Thoracic aorta (tissue), 2 donors: ENCODE measurements around the gene PLEKHS1. TPM values are rescaled to one million over a fixed set of nuclear protein-coding genes. Genes with fewer than 3 reads are reported as not detected.

Experiments
- ATAC-seq: fragments of 150-250 bp; one replicate; pipeline ENCODE4 v1.8.0; 2017; ENCODE audit warnings: low read depth; ENCODE audit not compliant: insufficient number of reproducible peaks, low FRiP score
- DNase-seq: peaks from one replicate; pipeline ENCODE4 v3.0.0-alpha.2; 2020; ENCODE audit warnings: low spot score
- H3K27ac ChIP-seq, 2 donors: fragments of 200-600 bp; sonication (generic); 1 replicate in 1 of 2; 2 replicates in 1 of 2; pipeline ENCODE4 v1.5.1; 2016; ENCODE audit warnings: mild to moderate bottlenecking in 2 of 2, moderate library complexity in 2 of 2
- H3K27me3 ChIP-seq: fragments of 200-600 bp; sonication (generic); replicated peaks from 2 replicates; pipeline ENCODE4 v1.6.0; 2016; ENCODE audit warnings: mild to moderate bottlenecking; ENCODE audit not compliant: insufficient read depth
- H3K36me3 ChIP-seq: fragments of 200-600 bp; sonication (generic); one replicate; pipeline ENCODE4 v1.5.1; 2016
- H3K4me1 ChIP-seq, 2 donors: fragments of 200-600 bp; sonication (generic); 1 replicate in 1 of 2; 2 replicates in 1 of 2; pipeline versions ENCODE4 v1.5.1 to v1.6.0; 2016; ENCODE audit warnings: low read depth in 2 of 2, mild to moderate bottlenecking in 1 of 2; ENCODE audit not compliant: control insufficient read depth in 1 of 2
- H3K4me3 ChIP-seq: fragments of 200-600 bp; sonication (generic); 2 replicates; pipeline ENCODE4 v1.5.1; 2016; ENCODE audit warnings: mild to moderate bottlenecking
- H3K9me3 ChIP-seq: fragments of 200-600 bp; sonication (generic); 2 replicates; pipeline ENCODE4 v1.5.1; 2016
- total RNA-seq, 2 donors: library from RNA; depleted of rRNA; stranded (reverse); fragments of >200 nt; gene quantifications; one replicate each; pipeline versions ENCODE4 v1.1.0 to v1.2.3, GENCODE V29; 2016
- TF ChIP-seq, protein P1 (sequence below): fragments of 200-600 bp; sonication (generic); IDR thresholded peaks from one replicate; pipeline ENCODE4 v1.5.1; 2019; ENCODE audit warnings: antibody characterized with exemption

The PLEKHS1 gene
- total RNA-seq, 2 donors from 2014 or later, result 0.14 TPM; not detected in 1

DNA sequence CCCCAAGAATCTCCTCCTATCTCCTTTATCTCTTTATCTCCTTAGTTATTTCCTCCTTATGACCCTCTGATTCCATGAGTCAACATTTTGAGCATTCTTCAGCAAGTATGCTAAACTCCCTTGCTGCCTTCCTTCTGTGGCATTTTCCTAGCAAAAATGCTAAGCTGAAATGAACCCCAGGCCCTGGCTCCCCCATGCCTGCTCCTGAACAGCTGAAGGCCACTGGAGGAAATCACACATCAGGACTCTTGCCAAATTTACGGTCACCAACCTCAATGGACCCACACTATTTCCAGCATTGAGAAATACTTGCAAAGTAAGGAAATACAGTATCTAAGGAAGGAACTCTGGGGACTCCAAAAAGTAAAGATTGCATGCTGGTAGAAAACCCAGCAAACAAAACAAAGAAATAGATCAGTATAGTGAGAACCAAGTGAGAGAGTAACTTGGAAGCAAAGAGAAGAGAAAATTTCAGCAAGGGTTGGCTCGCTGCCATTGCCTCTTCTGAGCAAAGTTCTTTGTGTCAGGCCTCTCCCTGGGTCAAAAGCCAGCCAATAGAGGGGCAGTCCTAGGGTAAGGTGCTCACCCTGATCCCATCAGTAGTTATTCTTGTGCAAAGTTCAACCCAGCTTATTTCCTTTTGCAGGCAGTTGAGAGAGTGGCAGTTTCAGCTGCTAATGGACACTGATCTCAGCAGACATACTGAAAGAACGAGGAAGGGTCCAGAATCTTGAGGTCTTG is 5.1 kb upstream of the PLEKHS1 start:
- TF ChIP-seq, protein P1, sequence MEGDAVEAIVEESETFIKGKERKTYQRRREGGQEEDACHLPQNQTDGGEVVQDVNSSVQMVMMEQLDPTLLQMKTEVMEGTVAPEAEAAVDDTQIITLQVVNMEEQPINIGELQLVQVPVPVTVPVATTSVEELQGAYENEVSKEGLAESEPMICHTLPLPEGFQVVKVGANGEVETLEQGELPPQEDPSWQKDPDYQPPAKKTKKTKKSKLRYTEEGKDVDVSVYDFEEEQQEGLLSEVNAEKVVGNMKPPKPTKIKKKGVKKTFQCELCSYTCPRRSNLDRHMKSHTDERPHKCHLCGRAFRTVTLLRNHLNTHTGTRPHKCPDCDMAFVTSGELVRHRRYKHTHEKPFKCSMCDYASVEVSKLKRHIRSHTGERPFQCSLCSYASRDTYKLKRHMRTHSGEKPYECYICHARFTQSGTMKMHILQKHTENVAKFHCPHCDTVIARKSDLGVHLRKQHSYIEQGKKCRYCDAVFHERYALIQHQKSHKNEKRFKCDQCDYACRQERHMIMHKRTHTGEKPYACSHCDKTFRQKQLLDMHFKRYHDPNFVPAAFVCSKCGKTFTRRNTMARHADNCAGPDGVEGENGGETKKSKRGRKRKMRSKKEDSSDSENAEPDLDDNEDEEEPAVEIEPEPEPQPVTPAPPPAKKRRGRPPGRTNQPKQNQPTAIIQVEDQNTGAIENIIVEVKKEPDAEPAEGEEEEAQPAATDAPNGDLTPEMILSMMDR, result no peak
- Histone ChIP-seq H3K4me1 (no peaks in the 10 kb centered on the region), H3K36me3 (no peaks in the 10 kb centered on the region), H3K4me3 (no peak overlapping the region), H3K9me3 (no peaks in the 10 kb centered on the region), H3K27ac (no peak overlapping the region), H3K27me3 (no peaks in the 10 kb centered on the region)
- DNase-seq, result no peak
- ATAC-seq, result no peak

DNA sequence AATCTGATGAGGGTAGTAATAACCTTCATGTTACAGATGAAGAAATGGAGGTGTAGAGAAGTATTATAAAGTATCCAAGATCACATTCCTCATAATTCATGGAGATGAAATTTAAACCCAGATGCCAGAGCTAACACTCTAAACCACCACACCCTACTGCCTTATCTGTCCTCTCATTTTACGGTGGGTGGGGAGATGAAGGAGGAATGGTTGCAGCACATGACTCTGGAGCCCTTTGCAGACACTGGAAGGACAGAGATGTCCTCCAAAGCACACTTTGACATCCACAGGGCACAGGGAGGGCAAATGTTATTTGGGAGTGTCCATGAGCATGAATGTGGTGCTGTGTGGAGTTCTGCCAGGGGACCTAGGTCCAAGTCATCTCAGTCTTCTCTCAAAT is 1.1 kb downstream of the PLEKHS1 start:
- TF ChIP-seq, protein P1, result no peak
- no peaks in the 10 kb centered on the region for H3K36me3 ChIP-seq
- no peaks in the 10 kb centered on the region for H3K27me3 ChIP-seq
- no peak overlapping the region for H3K4me3 ChIP-seq
- no peak overlapping the region for H3K27ac ChIP-seq
- ATAC-seq (no peak), DNase-seq (no peak)
- no peaks in the 10 kb centered on the region for H3K4me1 ChIP-seq
- no peaks in the 10 kb centered on the region for H3K9me3 ChIP-seq

DNA sequence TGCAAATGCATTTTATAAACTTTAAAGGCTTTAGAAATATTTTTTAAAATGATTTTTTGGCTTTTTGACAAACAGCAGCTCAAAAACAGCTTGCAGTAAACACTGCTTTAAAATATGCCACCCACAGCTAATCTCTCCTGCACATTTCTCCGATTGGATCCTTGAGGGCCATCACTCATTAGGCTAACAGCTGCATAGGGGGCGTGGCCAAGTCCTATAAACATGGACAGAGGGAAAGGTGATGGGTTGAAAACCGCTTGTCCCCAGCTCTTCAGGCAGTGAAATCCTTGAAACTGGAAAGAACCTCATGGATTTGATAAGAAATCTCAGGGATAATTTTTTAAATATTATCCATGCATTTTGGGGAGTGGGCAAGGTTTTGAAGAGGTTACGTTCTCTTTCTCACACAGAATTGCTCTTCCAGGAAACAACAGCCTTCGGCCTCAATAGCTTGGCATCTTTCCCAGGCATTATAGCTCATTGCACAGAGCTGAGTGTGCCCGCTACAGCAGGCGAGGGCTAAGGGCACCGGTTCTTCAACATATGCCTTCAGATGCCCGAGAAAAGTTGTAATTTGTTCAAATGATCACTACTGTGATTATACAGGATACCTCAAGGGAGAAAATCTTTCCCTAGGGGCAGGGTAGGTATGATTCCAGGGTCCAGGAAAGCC is 1.7 kb downstream of the PLEKHS1 start:
- ATAC-seq (no peak), DNase-seq (no peak)
- TF ChIP-seq, protein P1, result no peak
- no peaks in the 10 kb centered on the region for H3K4me1 ChIP-seq
- no peak overlapping the region for H3K4me3 ChIP-seq
- H3K9me3 ChIP-seq, result no peaks in the 10 kb centered on the region
- no peaks in the 10 kb centered on the region for H3K27me3 ChIP-seq
- no peaks in the 10 kb centered on the region for H3K36me3 ChIP-seq
- H3K27ac ChIP-seq, result no peak overlapping the region

DNA sequence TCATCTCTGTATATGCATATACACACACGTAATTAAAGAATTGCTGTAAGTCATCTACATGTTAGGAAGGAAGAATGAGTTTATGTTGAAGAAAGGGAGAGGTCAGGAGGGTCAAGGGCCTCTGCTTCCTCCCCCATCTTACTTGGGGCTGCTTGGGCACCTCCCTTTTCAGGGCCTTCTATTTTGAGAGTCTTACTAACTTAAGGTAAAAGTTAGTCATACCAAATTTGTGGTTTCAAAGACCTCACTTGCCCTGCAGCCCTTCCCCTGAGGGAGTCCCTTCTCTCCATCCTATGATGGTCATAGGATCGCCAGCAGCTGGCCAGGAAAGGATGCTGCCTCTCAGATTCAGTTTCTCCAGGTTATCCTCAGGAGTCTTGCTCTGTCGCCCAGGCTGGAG is 2.6 kb downstream of the PLEKHS1 start:
- TF ChIP-seq, protein P1, result no peak
- Histone ChIP-seq H3K4me3 (no peak overlapping the region), H3K9me3 (no peaks in the 10 kb centered on the region), H3K27me3 (no peaks in the 10 kb centered on the region), H3K27ac (no peak overlapping the region), H3K4me1 (no peaks in the 10 kb centered on the region), H3K36me3 (no peaks in the 10 kb centered on the region)
- ATAC-seq (no peak), DNase-seq (no peak)

DNA sequence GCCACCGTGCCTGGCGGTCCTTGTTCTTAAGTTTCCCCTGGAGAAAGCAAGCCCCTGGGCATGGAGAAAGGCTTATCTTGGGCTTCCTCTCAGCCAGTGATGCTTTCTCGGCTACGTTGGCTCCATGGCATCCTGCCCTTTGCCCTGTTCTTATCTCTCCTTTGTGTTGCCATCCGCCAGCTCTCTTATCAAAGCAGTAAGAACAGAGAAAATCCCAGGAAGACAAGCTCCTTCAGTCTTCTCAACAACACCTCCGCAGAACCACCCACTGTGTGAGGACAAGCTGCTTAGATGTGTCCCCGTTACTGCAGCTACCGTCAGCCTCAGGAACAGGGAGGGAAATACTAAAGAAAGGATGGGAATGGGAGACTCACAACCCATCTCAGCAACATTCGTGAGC is 3.3 kb downstream of the PLEKHS1 start:
- ATAC-seq (no peak), DNase-seq (no peak)
- TF ChIP-seq, protein P1, result no peak
- Histone ChIP-seq H3K27ac (no peak overlapping the region), H3K4me1 (no peaks in the 10 kb centered on the region), H3K36me3 (no peaks in the 10 kb centered on the region), H3K9me3 (no peaks in the 10 kb centered on the region), H3K27me3 (no peaks in the 10 kb centered on the region), H3K4me3 (no peak overlapping the region)
